Measurements from ENCODE around the gene CAMK1G. TPM values are rescaled to one million over a fixed set of nuclear protein-coding genes. Genes with fewer than 3 reads are reported as not detected.

The CAMK1G gene
- total and polyA plus RNA-seq, 9 of the 15 experiments (the other 6 are each of a cell fraction or from before 2014, with no cell fraction given), result not detected

GRCh38 chr1:209648931-209649776 lies 65.6 kb downstream of the CAMK1G start (continued):
- TF ChIP-seq ZBTB40 (IDR thresholded peaks at IDR 0.05) (0 out of 2 replicates have a peak, but pooled peaks have one; percentile 4), ZBTB40 (CRISPR knock-in tag; IDR thresholded peaks at IDR 0.05) (no peak), RREB1 (CRISPR knock-in tag; IDR thresholded peaks at IDR 0.05) (no peak), CHD1 (IDR thresholded peaks at IDR 0.05; ENCODE audit: low read length) (no peak), ZNF408 (CRISPR knock-in tag; IDR thresholded peaks at IDR 0.05; ENCODE audit: low read depth) (no peak), ZC3H4 (CRISPR knock-in tag; IDR thresholded peaks at IDR 0.05; ENCODE audit: borderline replicate concordance) (no peak), SAP30 (IDR thresholded peaks at IDR 0.05; ENCODE audit: borderline replicate concordance, insufficient read depth, low read depth, low read length, poor library complexity, severe bottlenecking) (no peak), CREB5 (CRISPR knock-in tag; IDR thresholded peaks at IDR 0.05) (no peak), CBX3 (IDR thresholded peaks at IDR 0.05; ENCODE audit: borderline replicate concordance in 1 of 2, low read length in 2 of 2) (peak in 1 of 2 experiments; percentile 16; a peak in 1 of 3 replicates)
